ENCODE data around the gene OR52K1. TPM values are rescaled to one million over a fixed set of nuclear protein-coding genes. Genes with fewer than 3 reads are reported as not detected.

Gene OR52K1
- polyA plus RNA-seq, 1 of the 3 experiments (the other 2 are of a cell fraction), result not detected

DNA sequence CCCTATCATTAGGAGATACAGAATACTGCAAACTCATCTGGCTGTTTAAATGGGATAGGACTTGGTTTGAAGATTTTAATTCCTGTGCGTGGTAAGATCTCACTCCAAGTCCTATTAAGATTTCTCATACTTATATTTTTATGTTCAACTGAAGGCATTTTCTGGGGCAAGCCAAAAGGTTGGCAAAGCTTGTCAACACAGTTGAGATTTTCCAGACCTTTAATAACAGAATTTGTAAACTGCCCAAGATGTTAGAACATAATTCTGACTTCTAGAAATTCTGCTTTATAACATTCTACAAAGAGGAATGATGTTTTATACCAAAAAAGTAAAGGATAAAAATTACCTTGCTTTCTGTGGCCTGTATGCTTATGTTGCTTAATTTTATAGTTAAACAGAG, 31.8 kb downstream of the OR52K1 start:
- H3K27me3 ChIP-seq (ENCODE audit: insufficient read depth), result peaks cover 5% of the 10 kb centered on the region; the same call in 1 of the 2 replicates
- H4K20me1 ChIP-seq (ENCODE audit: insufficient read depth), result no peaks in the 10 kb centered on the region
- CTCF ChIA-PET, result no interaction called here
- H3K4me2 ChIP-seq, result no peak overlapping the region
- H3K4me1 ChIP-seq (ENCODE audit: control insufficient read depth in 1 of 2, insufficient read depth in 2 of 2, low read depth in 1 of 2, low read length in 1 of 2), result no peaks in the 10 kb centered on the region
- no peaks in the 10 kb centered on the region for H3F3A ChIP-seq (replicated peaks; ENCODE audit: insufficient read depth)
- H3K27ac ChIP-seq (ENCODE audit: low read depth in 2 of 2, low read length in 1 of 2), result no peak overlapping the region
- no peak overlapping the region for H2AFZ ChIP-seq (ENCODE audit: low read depth)
- no peaks in the 10 kb centered on the region for H3K9me2 ChIP-seq
- H3K4me3 ChIP-seq (ENCODE audit: low read depth in 2 of 2, low read length in 1 of 2), result no peak overlapping the region
- no peaks in the 10 kb centered on the region for H3K36me3 ChIP-seq (replicated peaks in 1 of 2; ENCODE audit: control insufficient read depth in 1 of 2, insufficient read depth in 2 of 2, low read length in 1 of 2)
- no peak for DNase-seq
- H3K9ac ChIP-seq, result no peak overlapping the region
- 0% methylated on average over 1 of the region's 1 CpG for WGBS (ENCODE audit: low lambda C conversion rate)
- POLR2A ChIA-PET, result no interaction called here
- H3K9me3 ChIP-seq, result no peaks in the 10 kb centered on the region
- TF ChIP-seq, protein P1, sequence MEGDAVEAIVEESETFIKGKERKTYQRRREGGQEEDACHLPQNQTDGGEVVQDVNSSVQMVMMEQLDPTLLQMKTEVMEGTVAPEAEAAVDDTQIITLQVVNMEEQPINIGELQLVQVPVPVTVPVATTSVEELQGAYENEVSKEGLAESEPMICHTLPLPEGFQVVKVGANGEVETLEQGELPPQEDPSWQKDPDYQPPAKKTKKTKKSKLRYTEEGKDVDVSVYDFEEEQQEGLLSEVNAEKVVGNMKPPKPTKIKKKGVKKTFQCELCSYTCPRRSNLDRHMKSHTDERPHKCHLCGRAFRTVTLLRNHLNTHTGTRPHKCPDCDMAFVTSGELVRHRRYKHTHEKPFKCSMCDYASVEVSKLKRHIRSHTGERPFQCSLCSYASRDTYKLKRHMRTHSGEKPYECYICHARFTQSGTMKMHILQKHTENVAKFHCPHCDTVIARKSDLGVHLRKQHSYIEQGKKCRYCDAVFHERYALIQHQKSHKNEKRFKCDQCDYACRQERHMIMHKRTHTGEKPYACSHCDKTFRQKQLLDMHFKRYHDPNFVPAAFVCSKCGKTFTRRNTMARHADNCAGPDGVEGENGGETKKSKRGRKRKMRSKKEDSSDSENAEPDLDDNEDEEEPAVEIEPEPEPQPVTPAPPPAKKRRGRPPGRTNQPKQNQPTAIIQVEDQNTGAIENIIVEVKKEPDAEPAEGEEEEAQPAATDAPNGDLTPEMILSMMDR (IDR thresholded peaks at IDR 0.05), result no peak
- TF ChIP-seq, protein P2, sequence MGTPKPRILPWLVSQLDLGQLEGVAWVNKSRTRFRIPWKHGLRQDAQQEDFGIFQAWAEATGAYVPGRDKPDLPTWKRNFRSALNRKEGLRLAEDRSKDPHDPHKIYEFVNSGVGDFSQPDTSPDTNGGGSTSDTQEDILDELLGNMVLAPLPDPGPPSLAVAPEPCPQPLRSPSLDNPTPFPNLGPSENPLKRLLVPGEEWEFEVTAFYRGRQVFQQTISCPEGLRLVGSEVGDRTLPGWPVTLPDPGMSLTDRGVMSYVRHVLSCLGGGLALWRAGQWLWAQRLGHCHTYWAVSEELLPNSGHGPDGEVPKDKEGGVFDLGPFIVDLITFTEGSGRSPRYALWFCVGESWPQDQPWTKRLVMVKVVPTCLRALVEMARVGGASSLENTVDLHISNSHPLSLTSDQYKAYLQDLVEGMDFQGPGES (IDR thresholded peaks at IDR 0.05; ENCODE audit: low read depth, low read length), result no peak
- no peaks in the 10 kb centered on the region for H3K79me2 ChIP-seq (ENCODE audit: insufficient read depth)

GRCh38 chr11:4522339-4522738, 39.9 kb downstream of the OR52K1 start:
- CTCF ChIA-PET, result interaction anchor here (2.3 kb wide), 1 partner anchor 18 kb away, joined by 7 read pairs; no protein-coding TSS in a partner anchor
- Histone ChIP-seq H3K4me3 (ENCODE audit: low read depth in 2 of 2, low read length in 1 of 2) (no peak overlapping the region), H3K36me3 (replicated peaks in 1 of 2; ENCODE audit: control insufficient read depth in 1 of 2, insufficient read depth in 2 of 2, low read length in 1 of 2) (no peaks in the 10 kb centered on the region), H4K20me1 (ENCODE audit: insufficient read depth) (no peaks in the 10 kb centered on the region), H3F3A (replicated peaks; ENCODE audit: insufficient read depth) (no peaks in the 10 kb centered on the region), H3K27me3 (ENCODE audit: insufficient read depth) (no peaks in the 10 kb centered on the region; the same call in 1 of the 2 replicates), H3K27ac (ENCODE audit: low read depth in 2 of 2, low read length in 1 of 2) (no peak overlapping the region), H3K4me2 (no peak overlapping the region), H3K79me2 (ENCODE audit: insufficient read depth) (no peaks in the 10 kb centered on the region), H2AFZ (ENCODE audit: low read depth) (no peak overlapping the region), H3K9me3 (no peaks in the 10 kb centered on the region), H3K9ac (no peak overlapping the region), H3K4me1 (ENCODE audit: control insufficient read depth in 1 of 2, insufficient read depth in 2 of 2, low read depth in 1 of 2, low read length in 1 of 2) (no peaks in the 10 kb centered on the region), H3K9me2 (no peaks in the 10 kb centered on the region)
- no peak for DNase-seq
- 0% methylated on average over 2 of the region's 2 CpGs for WGBS (ENCODE audit: low lambda C conversion rate)
- POLR2A ChIA-PET, result no interaction called here
- TF ChIP-seq, protein P2 (IDR thresholded peaks at IDR 0.05; ENCODE audit: low read depth, low read length), result no peak
- no peak for TF ChIP-seq MAX (IDR thresholded peaks at IDR 0.05; ENCODE audit: low read depth)
- TF ChIP-seq JUND (IDR thresholded peaks at IDR 0.05), result no peak
- TF ChIP-seq FOXM1 (IDR thresholded peaks at IDR 0.05; ENCODE audit: low read depth), result no peak
- no peak for TF ChIP-seq MEF2A (IDR thresholded peaks at IDR 0.05; ENCODE audit: borderline replicate concordance, low read depth)
- TF ChIP-seq TEAD4 (IDR thresholded peaks at IDR 0.05; ENCODE audit: borderline replicate concordance, insufficient read depth), result no peak
- no peak for TF ChIP-seq REST (IDR thresholded peaks at IDR 0.05; ENCODE audit: low read depth, low read length)
- no peak for TF ChIP-seq RCOR1 (IDR thresholded peaks at IDR 0.05; ENCODE audit: low read length)
- no peak for TF ChIP-seq NRF1 (IDR thresholded peaks at IDR 0.05; ENCODE audit: low read depth, low read length)
- no peak for TF ChIP-seq NFIC (IDR thresholded peaks at IDR 0.05; ENCODE audit: borderline replicate concordance)
- no peak for TF ChIP-seq EP300 (IDR thresholded peaks at IDR 0.05; ENCODE audit: borderline replicate concordance in 1 of 2, low read depth in 1 of 2, low read length in 1 of 2)
- TF ChIP-seq TAF1 (IDR thresholded peaks at IDR 0.05; ENCODE audit: borderline replicate concordance, low read depth, low read length), result no peak
- TF ChIP-seq, protein P3, sequence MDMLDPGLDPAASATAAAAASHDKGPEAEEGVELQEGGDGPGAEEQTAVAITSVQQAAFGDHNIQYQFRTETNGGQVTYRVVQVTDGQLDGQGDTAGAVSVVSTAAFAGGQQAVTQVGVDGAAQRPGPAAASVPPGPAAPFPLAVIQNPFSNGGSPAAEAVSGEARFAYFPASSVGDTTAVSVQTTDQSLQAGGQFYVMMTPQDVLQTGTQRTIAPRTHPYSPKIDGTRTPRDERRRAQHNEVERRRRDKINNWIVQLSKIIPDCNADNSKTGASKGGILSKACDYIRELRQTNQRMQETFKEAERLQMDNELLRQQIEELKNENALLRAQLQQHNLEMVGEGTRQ (IDR thresholded peaks at IDR 0.05; ENCODE audit: borderline replicate concordance, low read depth, low read length), result no peak
